Colonic mucosa (tissue), 4 donors: ENCODE data around the gene MTFP1. TPM values are rescaled to one million over a fixed set of nuclear protein-coding genes. Genes with fewer than 3 reads are reported as not detected.

Experiments used
- DNase-seq: peaks from one replicate; pipeline ENCODE4 v3.0.0-alpha.2; 2020
- H3K27ac ChIP-seq: fragments of 200-600 bp; one replicate; pipeline ENCODE4 v1.8.0; 2021
- H3K27me3 ChIP-seq: fragments of 200-600 bp; one replicate; pipeline ENCODE4 v1.8.0; 2021
- H3K36me3 ChIP-seq: fragments of 200-600 bp; one replicate; pipeline ENCODE4 v1.8.0; 2021
- H3K4me1 ChIP-seq: fragments of 200-600 bp; one replicate; pipeline ENCODE4 v1.8.0; 2021; ENCODE audit warnings: mild to moderate bottlenecking
- H3K4me3 ChIP-seq: fragments of 200-600 bp; one replicate; pipeline ENCODE4 v1.8.0; 2021
- H3K9ac ChIP-seq, 2 donors: one replicate each; pipeline ENCODE4 v1.7.0; 2013; ENCODE audit warnings: control low read depth in 2 of 2, low read depth in 2 of 2, low read length in 2 of 2
- H3K9me3 ChIP-seq: fragments of 200-600 bp; one replicate; pipeline ENCODE4 v1.8.0; 2021
- intact Hi-C: fragments of 100-400 bp; cut with DNase I; formaldehyde crosslinking; loops from one replicate; pipeline ENCODE4 v1.14.1; 2022
- total RNA-seq, 2 donors: library from RNA; stranded (reverse); fragmentation: NEBNext Ultra II Directional in 1 of 2; extraction: Animal tissue kit (Norgen Biotek cat#: 25700) in 1 of 2; gene quantifications; one replicate each; pipeline ENCODE4 v1.2.1, GENCODE V29; 2021
- TF ChIP-seq, protein P1 (sequence below): fragments of 200-600 bp; IDR thresholded peaks from one replicate; pipeline ENCODE4 v1.8.0; 2022; ENCODE audit warnings: antibody characterized with exemption, mild to moderate bottlenecking
- donor health status: healthy.
- donor health status: DM: no; HTN: no; CAD: no.
- donor health status: DM: no; HTN: no; CAD: no.

The MTFP1 gene
- total RNA-seq, 2 donors from 2014 or later, result 39.7 to 55.1 TPM

DNA sequence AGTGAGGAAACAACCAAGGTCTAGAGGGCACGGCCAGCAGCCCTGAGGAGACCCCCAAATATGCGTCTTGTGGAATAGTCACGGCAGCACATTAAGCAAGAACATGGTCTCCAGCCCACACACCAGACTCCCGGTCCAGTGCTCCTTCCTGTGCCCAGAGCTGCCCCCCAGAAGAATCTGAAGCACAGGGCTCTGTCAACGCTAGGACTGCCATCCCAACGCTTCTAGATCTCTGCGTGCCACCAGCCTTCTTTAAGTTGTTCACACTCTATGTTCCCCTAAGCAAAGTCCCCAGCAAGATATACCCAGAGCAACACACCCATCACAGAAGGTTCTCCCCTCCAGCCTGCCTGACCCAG lies 32.3 kb upstream of the MTFP1 start:
- Histone ChIP-seq H3K27ac (no peak overlapping the region), H3K9me3 (no peaks in the 10 kb centered on the region), H3K36me3 (no peaks in the 10 kb centered on the region), H3K9ac (no peak overlapping the region), H3K4me3 (no peak overlapping the region), H3K4me1 (peaks cover 9% of the 10 kb centered on the region), H3K27me3 (peaks cover 10% of the 10 kb centered on the region)
- intact Hi-C loops, result loop anchor here (5.0 kb wide), 1 partner anchor 34 kb away; the partner anchor contains the start of gene MTFP1
- TF ChIP-seq, protein P1, sequence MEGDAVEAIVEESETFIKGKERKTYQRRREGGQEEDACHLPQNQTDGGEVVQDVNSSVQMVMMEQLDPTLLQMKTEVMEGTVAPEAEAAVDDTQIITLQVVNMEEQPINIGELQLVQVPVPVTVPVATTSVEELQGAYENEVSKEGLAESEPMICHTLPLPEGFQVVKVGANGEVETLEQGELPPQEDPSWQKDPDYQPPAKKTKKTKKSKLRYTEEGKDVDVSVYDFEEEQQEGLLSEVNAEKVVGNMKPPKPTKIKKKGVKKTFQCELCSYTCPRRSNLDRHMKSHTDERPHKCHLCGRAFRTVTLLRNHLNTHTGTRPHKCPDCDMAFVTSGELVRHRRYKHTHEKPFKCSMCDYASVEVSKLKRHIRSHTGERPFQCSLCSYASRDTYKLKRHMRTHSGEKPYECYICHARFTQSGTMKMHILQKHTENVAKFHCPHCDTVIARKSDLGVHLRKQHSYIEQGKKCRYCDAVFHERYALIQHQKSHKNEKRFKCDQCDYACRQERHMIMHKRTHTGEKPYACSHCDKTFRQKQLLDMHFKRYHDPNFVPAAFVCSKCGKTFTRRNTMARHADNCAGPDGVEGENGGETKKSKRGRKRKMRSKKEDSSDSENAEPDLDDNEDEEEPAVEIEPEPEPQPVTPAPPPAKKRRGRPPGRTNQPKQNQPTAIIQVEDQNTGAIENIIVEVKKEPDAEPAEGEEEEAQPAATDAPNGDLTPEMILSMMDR, result no peak
- no peak for DNase-seq

DNA sequence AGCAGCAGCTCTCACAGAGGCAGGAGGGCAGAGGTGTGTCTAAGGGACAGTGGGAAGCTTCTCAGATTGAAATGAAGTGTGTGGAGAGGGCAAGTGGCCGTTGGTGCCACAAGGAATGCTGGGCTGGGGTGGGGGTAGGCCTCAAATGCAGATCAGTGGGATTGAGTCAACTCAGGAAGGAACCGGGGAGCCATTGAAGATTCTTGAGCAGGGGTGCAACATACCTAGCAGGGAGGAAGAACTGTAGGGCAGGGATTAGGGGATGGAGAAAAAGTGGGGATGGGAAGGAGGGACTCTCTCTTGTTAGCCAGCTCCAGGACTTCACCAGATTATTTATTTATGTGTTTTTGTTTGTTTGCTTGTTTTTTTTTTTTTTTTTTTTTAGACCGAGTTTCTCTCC lies 31.7 kb upstream of the MTFP1 start:
- Histone ChIP-seq H3K27ac (no peak overlapping the region), H3K4me1 (peaks cover 9% of the 10 kb centered on the region), H3K9ac (no peak overlapping the region), H3K4me3 (no peak overlapping the region), H3K9me3 (no peaks in the 10 kb centered on the region), H3K27me3 (peaks cover 10% of the 10 kb centered on the region), H3K36me3 (no peaks in the 10 kb centered on the region)
- intact Hi-C loops, result loop anchor here (5.0 kb wide), 1 partner anchor 33 kb away; the partner anchor contains the start of gene MTFP1
- TF ChIP-seq, protein P1, result no peak
- no peak for DNase-seq

- Histone ChIP-seq H3K27ac (no peak within 1 kb of the TSS), H3K27me3 (peaks cover 10% of the 10 kb centered on the region), H3K9ac (peak within 1 kb of the TSS; percentile 3 to 50), H3K4me3 (peak within 1 kb of the TSS; percentile 71), H3K4me1 (peaks cover 9% of the 10 kb centered on the region), H3K9me3 (no peaks in the 10 kb centered on the region), H3K36me3 (no peaks in the 10 kb centered on the region)
- TF ChIP-seq, protein P1, result no peak
- DNase-seq, result peak; percentile 86
- intact Hi-C loops, result no loop called here
Observed at GRCh38 chr22:30396871-30397655, 28.5 kb upstream of the MTFP1 start, which contains the start of gene SEC14L2. Gene SEC14L2, plus strand, starts transcription at chr22:30397018. Its CDS starts 99 bp downstream, at chr22:30397117.

DNA sequence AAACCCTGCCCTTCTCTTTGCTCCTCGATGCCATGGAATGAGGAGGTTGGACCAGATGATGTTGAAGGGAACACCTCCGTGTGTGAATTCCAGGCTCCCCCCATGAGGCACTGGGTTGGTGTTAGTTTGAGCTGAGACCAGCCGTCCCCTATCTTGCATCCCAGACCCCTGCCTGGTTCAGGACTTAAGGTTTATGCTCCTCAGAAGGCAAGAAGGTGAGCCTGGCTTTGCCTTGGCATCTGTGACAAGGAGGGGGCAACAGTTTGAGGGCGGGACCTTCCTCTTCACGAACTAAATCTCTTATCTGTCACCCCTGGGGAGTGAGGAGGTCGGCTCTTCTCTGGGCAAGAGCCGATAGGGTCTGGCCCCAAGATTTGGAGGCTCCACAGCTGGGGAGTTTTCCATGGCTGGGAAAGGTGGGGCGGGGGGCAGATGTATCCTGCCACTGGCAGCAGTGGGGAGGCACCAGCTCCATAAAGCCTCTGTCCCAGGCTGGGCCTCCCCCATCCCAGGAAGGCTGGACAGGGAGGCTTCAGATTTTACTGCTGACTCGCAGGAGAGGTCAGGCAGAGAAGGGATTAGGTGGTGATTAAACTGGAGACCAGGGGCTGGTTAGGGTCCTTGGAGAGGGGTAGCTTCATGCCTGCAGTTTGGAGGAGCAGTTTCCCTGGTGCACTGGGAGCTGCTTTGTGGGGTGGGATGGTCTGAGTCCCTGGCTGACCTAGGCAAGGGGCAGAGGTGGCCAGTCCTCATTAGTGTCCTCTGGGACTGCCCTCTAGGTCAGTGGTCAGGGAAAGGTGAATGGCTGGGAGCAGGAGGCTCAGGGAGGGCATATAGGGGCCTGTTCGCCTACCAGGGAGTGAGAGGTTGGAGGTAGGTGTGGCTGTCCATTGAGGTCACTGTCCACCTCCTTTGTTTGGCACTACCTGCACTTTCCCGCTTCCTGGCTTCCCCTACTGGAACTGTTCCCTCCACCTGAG lies 27.6 kb upstream of the MTFP1 start:
- no peak for DNase-seq

More for the DNA sequence above, 27.6 kb upstream of the MTFP1 start:
- H3K9ac ChIP-seq, result peak overlapping the region; percentile 3 to 50
- no peak overlapping the region for H3K27ac ChIP-seq
- intact Hi-C loops, result no loop called here
- TF ChIP-seq, protein P1, result no peak
- H3K36me3 ChIP-seq, result no peaks in the 10 kb centered on the region
- H3K27me3 ChIP-seq, result peaks cover 10% of the 10 kb centered on the region
- H3K4me1 ChIP-seq, result peaks cover 9% of the 10 kb centered on the region
- H3K4me3 ChIP-seq, result peak overlapping the region; percentile 71
- no peaks in the 10 kb centered on the region for H3K9me3 ChIP-seq
